Measurements from ENCODE around the gene SH3RF1.

DNA sequence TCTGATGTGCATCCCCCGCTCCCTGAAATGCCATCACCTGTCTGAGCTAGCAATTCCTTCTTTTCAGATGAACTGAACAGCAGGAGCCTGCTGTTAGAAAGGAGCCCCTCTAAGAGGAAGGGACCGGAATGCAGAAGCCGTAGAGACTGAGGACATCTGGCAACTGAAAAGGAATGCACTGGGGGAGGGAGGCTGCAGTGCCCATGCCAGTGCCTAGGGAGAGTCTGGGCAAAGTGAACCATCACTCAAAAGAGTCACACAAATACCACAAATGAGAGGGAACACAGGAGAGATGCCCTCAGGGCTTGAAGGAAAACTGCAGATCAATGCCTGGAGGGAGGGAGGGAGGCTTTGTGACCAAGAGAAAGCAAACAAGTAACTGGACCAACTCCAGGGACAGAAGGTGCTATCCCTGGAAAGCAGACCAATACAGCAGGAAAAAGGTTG is 166.8 kb downstream of the SH3RF1 start:
- no peak for TF ChIP-seq POLR2A (IDR thresholded peaks at IDR 0.05)
- TF ChIP-seq, protein P1, sequence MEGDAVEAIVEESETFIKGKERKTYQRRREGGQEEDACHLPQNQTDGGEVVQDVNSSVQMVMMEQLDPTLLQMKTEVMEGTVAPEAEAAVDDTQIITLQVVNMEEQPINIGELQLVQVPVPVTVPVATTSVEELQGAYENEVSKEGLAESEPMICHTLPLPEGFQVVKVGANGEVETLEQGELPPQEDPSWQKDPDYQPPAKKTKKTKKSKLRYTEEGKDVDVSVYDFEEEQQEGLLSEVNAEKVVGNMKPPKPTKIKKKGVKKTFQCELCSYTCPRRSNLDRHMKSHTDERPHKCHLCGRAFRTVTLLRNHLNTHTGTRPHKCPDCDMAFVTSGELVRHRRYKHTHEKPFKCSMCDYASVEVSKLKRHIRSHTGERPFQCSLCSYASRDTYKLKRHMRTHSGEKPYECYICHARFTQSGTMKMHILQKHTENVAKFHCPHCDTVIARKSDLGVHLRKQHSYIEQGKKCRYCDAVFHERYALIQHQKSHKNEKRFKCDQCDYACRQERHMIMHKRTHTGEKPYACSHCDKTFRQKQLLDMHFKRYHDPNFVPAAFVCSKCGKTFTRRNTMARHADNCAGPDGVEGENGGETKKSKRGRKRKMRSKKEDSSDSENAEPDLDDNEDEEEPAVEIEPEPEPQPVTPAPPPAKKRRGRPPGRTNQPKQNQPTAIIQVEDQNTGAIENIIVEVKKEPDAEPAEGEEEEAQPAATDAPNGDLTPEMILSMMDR (IDR thresholded peaks at IDR 0.05), result no peak
